Breast epithelium (tissue), 3 donors: ENCODE results near the gene NYNRIN.

Experiments
- POLR2A ChIP-seq: fragments of 450-650 bp; IDR thresholded peaks from one replicate; pipeline ENCODE4 v1.6.1; 2016; ENCODE audit warnings: antibody characterized with exemption, mild to moderate bottlenecking, moderate library complexity
- POLR2AphosphoS5 ChIP-seq, 3 donors: sonication (generic); formaldehyde crosslinking; IDR thresholded peaks; one replicate each; pipeline ENCODE4 v1.6.1; 2017; ENCODE audit warnings: antibody characterized with exemption in 3 of 3
- TF ChIP-seq, protein P1 (sequence below), 3 donors: fragments of 450-650 bp; IDR thresholded peaks; one replicate each; pipeline ENCODE4 v1.5.1; 2016 to 2017; ENCODE audit warnings: antibody characterized with exemption in 3 of 3, mild to moderate bottlenecking in 3 of 3, moderate library complexity in 3 of 3

DNA sequence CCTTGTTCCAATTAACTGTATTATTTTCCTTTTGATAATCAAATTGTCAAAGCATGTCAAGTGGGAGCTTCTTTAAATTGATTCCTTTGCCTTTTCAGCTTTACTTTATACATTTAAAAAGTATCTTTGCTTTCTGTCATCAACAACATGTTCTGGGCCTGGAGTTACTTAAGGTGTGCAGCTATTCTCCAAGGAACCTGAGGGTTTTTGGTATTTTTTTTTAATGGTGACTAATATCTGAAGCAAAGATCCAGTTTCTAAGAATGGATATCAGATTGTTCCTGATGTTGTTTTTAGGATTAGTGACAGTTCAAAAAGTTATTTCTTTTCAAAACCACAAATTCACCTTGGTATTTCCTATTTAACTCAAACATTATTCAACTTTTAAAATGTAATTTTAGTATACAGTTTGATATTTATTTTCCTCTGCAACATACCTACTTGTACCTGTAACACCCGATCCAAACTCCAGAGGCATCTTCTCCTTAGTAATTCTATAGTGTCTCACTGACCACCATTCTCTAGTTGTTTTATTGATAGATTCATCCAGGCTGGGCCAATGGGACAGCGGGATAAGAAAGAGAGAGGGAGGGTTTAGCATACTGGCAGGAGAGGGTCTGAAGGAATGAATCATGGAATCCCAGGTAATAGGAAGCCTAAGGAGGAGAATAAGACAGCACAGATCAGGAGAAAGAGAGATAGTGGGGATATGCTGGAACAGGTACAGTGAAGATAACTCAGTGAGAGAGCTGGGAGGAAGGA is 27.5 kb downstream of the NYNRIN start:
- TF ChIP-seq, protein P1, sequence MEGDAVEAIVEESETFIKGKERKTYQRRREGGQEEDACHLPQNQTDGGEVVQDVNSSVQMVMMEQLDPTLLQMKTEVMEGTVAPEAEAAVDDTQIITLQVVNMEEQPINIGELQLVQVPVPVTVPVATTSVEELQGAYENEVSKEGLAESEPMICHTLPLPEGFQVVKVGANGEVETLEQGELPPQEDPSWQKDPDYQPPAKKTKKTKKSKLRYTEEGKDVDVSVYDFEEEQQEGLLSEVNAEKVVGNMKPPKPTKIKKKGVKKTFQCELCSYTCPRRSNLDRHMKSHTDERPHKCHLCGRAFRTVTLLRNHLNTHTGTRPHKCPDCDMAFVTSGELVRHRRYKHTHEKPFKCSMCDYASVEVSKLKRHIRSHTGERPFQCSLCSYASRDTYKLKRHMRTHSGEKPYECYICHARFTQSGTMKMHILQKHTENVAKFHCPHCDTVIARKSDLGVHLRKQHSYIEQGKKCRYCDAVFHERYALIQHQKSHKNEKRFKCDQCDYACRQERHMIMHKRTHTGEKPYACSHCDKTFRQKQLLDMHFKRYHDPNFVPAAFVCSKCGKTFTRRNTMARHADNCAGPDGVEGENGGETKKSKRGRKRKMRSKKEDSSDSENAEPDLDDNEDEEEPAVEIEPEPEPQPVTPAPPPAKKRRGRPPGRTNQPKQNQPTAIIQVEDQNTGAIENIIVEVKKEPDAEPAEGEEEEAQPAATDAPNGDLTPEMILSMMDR (IDR thresholded peaks at IDR 0.05): no peak
- TF ChIP-seq POLR2AphosphoS5 (IDR thresholded peaks at IDR 0.05) (no peak), POLR2A (no peak)
